GM19467 (cell line): ENCODE results near the gene SCGB1C2.
A peak's percentile ranks its signal among the peaks of the same experiment; 100 is the strongest.
"Not testable (repeated sequence)": the region's sequence is repeated elsewhere in the genome, so short reads cannot be mapped to it uniquely, and the experiment has no call there.

Source experiments
- ATAC-seq: cut with Tn5 transposase; IDR thresholded peaks from one replicate; pipeline ENCODE4 v1.9.1; 2021; ENCODE audit warnings: mild to moderate bottlenecking, moderate library complexity; ENCODE audit not compliant: unreplicated experiment

Gene SCGB1C2

DNA sequence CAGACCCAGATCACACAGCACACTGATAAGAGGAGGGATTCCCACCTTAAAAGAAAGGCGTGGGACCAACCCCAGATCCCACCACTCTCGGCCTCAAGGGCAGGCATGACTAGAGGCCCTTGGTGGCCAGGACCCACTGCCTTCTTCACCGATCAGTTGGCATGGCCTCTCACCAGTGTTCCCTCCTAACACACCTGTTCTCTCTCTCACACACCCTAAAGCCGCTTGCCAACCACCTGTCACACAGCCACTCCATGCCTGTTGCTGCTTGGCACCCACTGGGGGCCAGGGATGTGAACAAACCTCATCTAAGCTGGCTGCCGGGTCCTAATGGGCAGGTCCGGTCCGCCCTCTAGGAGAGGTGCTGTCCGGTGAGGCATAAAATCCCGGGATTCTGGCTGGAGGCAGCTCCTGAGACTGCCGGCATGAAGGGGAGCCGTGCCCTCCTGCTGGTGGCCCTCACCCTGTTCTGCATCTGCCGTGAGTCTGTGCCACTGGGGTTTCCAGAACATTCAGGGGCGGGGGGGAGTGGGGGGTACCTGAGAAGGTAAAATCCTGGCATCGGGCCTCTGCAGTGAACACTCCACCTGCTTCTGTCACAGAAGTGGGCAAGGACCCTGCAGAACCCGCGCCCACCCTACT lies at the start of gene SCGB1C2:
SCGB1C2 (plus strand) TSS at position 404 of the 642 bp plus-strand sequence; CDS start at position 426, 22 bp downstream.
- not testable (repeated sequence) for ATAC-seq

DNA sequence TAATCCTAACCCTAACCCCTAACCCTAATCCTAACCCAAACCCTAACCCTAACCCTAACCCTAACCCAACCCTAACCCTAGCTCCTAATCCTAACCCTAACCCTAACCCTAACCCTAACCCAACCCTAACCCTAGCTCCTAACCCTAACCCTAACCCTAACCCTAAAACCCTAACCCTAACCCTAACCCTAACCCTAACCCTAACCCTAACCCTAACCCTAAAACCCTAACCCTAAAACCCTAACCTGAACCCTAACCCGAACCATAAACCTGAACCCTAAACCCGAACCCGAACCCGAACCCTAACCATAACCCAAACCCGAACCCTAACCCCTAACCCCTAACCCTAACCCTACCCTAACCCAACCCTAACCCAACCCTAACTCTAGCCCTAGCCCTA lies 24.3 kb upstream of the SCGB1C2 start:
- not testable (repeated sequence) for ATAC-seq

- ATAC-seq = not testable (repeated sequence)
These were observed 18.9 kb upstream of the SCGB1C2 start for GRCh38 chr17:118339-118917.

DNA sequence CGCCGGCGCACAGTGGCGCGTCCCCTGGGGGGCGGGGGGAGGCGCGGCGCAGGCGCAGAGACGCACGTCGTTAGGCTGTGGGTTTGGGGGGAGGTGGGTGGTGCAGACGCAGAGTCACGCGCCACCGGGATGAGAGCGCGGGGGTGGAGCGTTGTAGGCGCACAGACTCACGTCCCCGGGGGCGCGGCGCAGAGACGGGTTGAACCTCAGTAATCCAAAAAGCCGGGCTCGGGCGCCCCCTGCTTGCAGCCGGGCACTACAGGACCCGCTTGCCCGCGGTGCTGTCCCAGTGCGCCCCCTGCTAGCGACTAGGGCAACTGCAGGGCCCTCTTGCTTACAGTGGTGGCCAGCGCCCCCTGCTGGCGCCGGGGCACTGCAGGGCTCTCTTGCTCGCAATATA lies 3.4 kb upstream of the SCGB1C2 start:
- not testable (repeated sequence) for ATAC-seq

GRCh38 chr17:134332-134785 lies 3.0 kb upstream of the SCGB1C2 start:
- ATAC-seq = peak; percentile 75

DNA sequence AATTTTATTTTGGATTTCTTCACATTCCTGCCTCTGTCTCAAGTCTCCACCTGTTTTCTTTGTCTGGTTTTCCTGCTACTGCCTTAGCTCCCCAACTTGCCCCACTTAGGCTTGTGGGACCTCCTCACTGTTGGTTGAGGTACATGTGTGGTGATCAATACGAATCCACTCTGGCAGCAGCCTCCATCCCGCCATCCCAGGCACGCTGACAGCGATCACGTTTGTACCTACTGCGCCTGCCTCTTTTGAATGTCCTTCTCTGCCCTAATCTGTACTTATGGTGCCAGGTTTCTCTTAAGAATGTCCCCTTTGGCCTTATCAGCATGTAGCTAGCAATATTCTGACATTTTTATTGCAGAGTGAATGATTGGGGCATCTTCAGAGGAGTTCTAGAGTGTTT lies 2.3 kb upstream of the SCGB1C2 start:
- ATAC-seq = not testable (repeated sequence)

DNA sequence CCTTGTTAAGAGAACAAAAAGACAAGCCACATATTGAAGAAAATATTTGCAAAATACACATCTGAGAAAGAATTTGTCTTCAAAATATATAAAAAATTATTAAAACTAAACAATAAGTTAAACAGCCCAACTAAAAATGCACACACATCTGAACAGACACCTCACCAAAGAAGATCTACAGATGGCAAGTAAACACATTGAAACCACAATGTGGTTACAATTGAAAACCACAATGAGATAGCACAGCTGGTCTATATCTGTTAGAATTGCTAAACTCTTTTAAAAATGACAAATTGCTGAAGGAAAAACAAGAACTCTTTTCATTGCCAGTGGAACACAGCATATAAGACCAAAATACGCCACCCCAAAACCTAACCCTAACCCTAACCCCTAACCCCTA lies 1.5 kb upstream of the SCGB1C2 start:
- ATAC-seq = not testable (repeated sequence)

GRCh38 chr17:136531-136930 lies 838 bp upstream of the SCGB1C2 start:
- not testable (repeated sequence) for ATAC-seq

- not testable (repeated sequence) for ATAC-seq
These were observed 2.2 kb downstream of the SCGB1C2 start for GRCh38 chr17:139401-140205.

DNA sequence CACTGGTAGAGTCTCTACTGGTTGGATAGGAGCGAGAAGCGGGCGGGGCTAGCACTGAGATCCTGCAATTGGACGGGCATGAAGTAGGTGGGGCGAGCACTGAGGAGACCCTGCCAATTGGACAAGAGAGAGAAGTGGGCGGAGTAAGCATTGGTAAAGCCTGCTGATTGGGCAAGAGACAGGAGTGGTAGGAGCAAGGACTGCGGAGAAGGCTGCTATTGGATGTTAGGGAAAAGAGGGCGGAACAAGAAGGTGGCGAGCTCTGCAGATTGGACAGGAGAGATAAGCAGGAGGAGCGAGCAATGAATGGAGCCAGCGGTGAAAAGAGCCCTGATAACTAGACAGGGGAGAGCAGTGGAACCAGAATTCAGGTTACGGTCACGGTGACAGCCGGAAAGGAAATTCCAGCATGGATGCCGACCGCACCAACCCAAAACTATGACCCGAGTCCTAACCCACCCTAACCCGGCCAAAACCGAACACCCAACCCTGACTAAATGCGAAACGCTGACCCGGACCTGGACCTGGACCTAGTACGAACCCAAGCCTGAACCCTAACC lies 4.8 kb downstream of the SCGB1C2 start:
- no peak for ATAC-seq

GRCh38 chr17:142876-143784 lies 5.8 kb downstream of the SCGB1C2 start:
- ATAC-seq = no peak

DNA sequence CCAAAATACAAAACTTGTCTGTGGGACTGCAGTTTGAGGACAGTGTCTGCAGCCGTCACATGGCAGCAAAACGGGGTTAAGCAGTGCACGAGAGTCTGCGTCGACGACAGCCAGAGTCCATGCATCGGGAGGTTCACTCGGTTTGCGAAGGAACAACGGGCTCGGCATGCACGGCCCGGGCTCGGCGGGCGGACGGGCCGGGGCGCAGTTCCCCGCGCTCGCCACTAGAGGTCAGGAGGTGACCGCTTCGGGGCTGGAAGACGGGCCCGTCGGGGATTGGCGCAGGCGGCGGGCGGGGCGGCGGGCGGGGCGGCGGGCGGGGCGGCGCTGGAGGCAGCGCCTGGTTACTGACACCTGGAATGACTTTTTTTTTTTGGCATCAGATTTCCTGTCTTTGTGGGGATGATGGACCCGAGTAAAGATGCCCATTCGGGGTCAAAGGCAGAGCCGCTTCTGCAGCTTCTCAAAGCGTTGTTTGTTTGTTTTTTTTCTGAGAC lies 6.5 kb downstream of the SCGB1C2 start:
- ATAC-seq = no peak

GRCh38 chr17:144936-145670 lies 7.7 kb downstream of the SCGB1C2 start:
- ATAC-seq = no peak

DNA sequence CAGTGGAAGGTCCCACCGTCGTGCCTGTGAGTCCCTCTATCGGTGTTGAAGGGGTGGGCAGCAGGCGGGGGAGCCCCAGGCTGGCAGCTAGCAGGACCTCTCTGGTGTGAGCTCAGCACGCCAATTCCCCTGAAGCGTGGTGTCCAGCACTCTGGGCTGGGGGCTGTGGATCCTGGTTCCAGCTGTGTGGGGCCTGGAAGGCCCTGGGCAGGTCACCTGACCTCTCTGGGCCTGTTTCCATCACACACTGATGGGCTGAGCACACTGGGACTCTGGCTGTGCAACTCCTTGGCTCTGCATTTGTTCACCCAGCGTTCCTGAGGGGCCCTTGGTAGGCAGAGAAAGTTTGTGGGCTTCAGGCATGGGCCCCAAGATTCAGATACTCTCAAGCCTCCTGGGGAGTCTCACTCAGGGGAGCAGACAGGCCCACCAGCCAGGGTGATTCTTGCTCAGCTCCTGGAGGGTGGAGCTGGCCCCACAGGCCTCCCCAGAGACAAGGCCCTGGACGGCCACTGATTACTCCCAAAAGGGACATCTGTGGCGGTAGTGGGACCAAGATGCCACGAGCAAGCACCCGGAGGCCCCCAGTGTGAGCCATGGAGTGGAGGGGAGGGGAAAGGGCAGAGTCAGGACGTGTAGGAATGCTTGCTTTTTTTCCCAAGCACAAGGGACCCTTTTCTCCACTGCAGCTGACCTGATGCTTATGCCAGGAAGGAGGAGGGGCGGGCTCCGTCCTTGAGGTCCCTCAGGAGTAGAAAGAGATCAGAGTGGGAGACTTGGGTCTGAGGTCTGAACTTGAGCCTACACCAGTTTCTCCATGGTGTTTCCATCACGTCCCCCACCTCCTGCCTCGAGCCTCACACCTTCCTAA lies 8.5 kb downstream of the SCGB1C2 start:
- no peak for ATAC-seq

DNA sequence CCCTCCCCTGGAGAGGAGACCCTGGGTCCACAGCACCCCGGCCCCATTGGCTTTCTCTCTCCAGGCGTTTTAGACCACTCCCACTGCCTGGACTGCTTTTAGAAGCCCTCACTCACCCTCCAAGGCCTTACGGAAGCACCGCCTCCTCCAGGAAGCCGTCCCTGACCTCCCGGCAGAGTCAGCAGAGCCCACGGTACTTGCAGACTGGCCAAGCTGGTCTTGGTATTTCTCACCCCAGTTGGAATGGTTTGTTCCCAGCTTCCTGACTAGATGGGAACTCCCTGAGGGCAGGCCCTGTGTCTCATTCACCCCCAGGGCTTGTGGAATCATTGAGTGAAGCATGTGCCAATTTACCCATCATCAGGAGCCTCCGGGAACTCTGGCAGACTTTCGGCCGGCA lies 9.2 kb downstream of the SCGB1C2 start:
- no peak for ATAC-seq

GRCh38 chr17:146983-147761 lies 9.8 kb downstream of the SCGB1C2 start:
- ATAC-seq = no peak

GRCh38 chr17:147796-148740 lies 10.7 kb downstream of the SCGB1C2 start:
- ATAC-seq = no peak
